ENCODE results near the gene CDK17.
"Not testable (repeated sequence)": the region's sequence is repeated elsewhere in the genome, so short reads cannot be mapped to it uniquely, and the experiment has no call there.

Gene CDK17

GRCh38 chr12:96399919-96400630, at the start of gene CDK17:
Gene CDK17 (minus strand): TSS chr12:96400439. CDS start chr12:96334836, 65,603 bp downstream.
- DNase-seq (ENCODE audit: low read depth in 3 of 3) = peak; percentile 74 to 80 (median 78)

- DNase-seq (ENCODE audit: low read depth in 3 of 3) = no peak
These were observed 48.1 kb upstream of the CDK17 start for GRCh38 chr12:96448300-96448699.

- DNase-seq (ENCODE audit: low read depth in 3 of 3) = no peak
These were observed 47.0 kb upstream of the CDK17 start for GRCh38 chr12:96447256-96447655.

GRCh38 chr12:96445691-96446583, 45.7 kb upstream of the CDK17 start:
- peak in 2 of 3 donors; percentile 20 to 30 for DNase-seq (ENCODE audit: low read depth in 3 of 3)

GRCh38 chr12:96444399-96444798, 44.2 kb upstream of the CDK17 start:
- DNase-seq (ENCODE audit: low read depth in 3 of 3) = no peak

- no peak for DNase-seq (ENCODE audit: low read depth in 3 of 3)
These were observed 42.7 kb upstream of the CDK17 start for GRCh38 chr12:96442906-96443305.

GRCh38 chr12:96441816-96442215, 41.6 kb upstream of the CDK17 start:
- no peak for DNase-seq (ENCODE audit: low read depth in 3 of 3)

- no peak for DNase-seq (ENCODE audit: low read depth in 3 of 3)
These were observed 38.1 kb upstream of the CDK17 start for GRCh38 chr12:96438330-96438729.

- DNase-seq (ENCODE audit: low read depth in 3 of 3) = no peak
These were observed 36.9 kb upstream of the CDK17 start for GRCh38 chr12:96437171-96437445.

GRCh38 chr12:96436366-96437170, 36.3 kb upstream of the CDK17 start:
- no peak for DNase-seq (ENCODE audit: low read depth in 3 of 3)

GRCh38 chr12:96434107-96434506, 33.9 kb upstream of the CDK17 start:
- DNase-seq (ENCODE audit: low read depth in 3 of 3) = peak in 2 of 3 donors; percentile 45 to 47

GRCh38 chr12:96432496-96433321, 32.5 kb upstream of the CDK17 start:
- not testable (repeated sequence) for DNase-seq (ENCODE audit: low read depth in 3 of 3)

- DNase-seq (ENCODE audit: low read depth in 3 of 3) = no peak
These were observed 30.8 kb upstream of the CDK17 start for GRCh38 chr12:96431067-96431466.

GRCh38 chr12:96427269-96427729, 27.1 kb upstream of the CDK17 start:
- DNase-seq (ENCODE audit: low read depth in 3 of 3) = peak in 2 of 3 donors; percentile 19 to 33

GRCh38 chr12:96425951-96426350, 25.7 kb upstream of the CDK17 start:
- no peak for DNase-seq (ENCODE audit: low read depth in 3 of 3)

- DNase-seq (ENCODE audit: low read depth in 3 of 3) = peak in 1 of 3 donors; percentile 14
These were observed 25.1 kb upstream of the CDK17 start for GRCh38 chr12:96425321-96425720.

GRCh38 chr12:96424601-96425000, 24.4 kb upstream of the CDK17 start:
- no peak for DNase-seq (ENCODE audit: low read depth in 3 of 3)

GRCh38 chr12:96422192-96422591, 22.0 kb upstream of the CDK17 start:
- no peak for DNase-seq (ENCODE audit: low read depth in 3 of 3)

GRCh38 chr12:96421014-96421413, 20.8 kb upstream of the CDK17 start:
- no peak for DNase-seq (ENCODE audit: low read depth in 3 of 3)

- DNase-seq (ENCODE audit: low read depth in 3 of 3) = no peak
These were observed 20.1 kb upstream of the CDK17 start for GRCh38 chr12:96420277-96420835.

Measured in stimulated activated CD4-positive, alpha-beta T cell treated with anti-CD3 and anti-CD28 coated beads, TNF-alpha, amount 100 ng/mL, for 48 hours (primary cell).